H1 (cell line): ENCODE data around the gene NCOA6. TPM values are rescaled to one million over a fixed set of nuclear protein-coding genes. Genes with fewer than 3 reads are reported as not detected.

ENCODE experiments used
- CTCF ChIA-PET: fragments of 300-600 bp; sonication (Branson Sonifier 250); formaldehyde crosslinking; loops from one replicate; lab custom pipeline; 2021; ENCODE audit not compliant: partially characterized antibody; lab: Charles Lee
- POLR2A ChIA-PET: fragments of 300-600 bp; sonication (Branson Sonifier 250); formaldehyde crosslinking; loops from one replicate; lab custom pipeline; 2021; ENCODE audit warnings: inconsistent platforms; ENCODE audit not compliant: partially characterized antibody; lab: Charles Lee
- DNase-seq, 2 experiments: peaks; one replicate each; pipeline versions ENCODE4 v3.0.0 to v3.0.0-alpha.2; 2010 to 2022; ENCODE audit warnings: low spot score in 2 of 2, low read depth in 1 of 2, mixed read lengths in 1 of 2
- FAIRE-seq: peaks from 2 replicates; lab custom pipeline; 2011; peaks lifted over from hg19 to GRCh38; lab: Jason Lieb, UNC
- H2AFZ ChIP-seq: 2 replicates; pipeline ENCODE4 v1.8.1; 2012; ENCODE audit warnings: low read length, inconsistent platforms
- H2AK5ac ChIP-seq: 2 replicates; pipeline ENCODE4 v1.6.1; 2013; ENCODE audit warnings: low read depth, low read length
- H2BK120ac ChIP-seq: replicated peaks from 2 replicates; pipeline ENCODE3; 2013; ENCODE audit warnings: low read depth, low read length, inconsistent platforms
- H2BK12ac ChIP-seq: 2 replicates; pipeline ENCODE4 v1.6.1; 2013; ENCODE audit warnings: low read depth, low read length
- H2BK15ac ChIP-seq: 2 replicates; pipeline ENCODE4 v1.6.1; 2013; ENCODE audit warnings: low read length
- H2BK20ac ChIP-seq: 2 replicates; pipeline ENCODE4 v1.6.1; 2013; ENCODE audit warnings: low read length
- H2BK5ac ChIP-seq: 2 replicates; pipeline ENCODE4 v1.6.1; 2013; ENCODE audit warnings: low read depth, low read length
- H3K14ac ChIP-seq: 2 replicates; pipeline ENCODE4 v1.6.1; 2013; ENCODE audit warnings: inconsistent platforms; ENCODE audit not compliant: insufficient read length
- H3K18ac ChIP-seq: 2 replicates; pipeline ENCODE4 v1.6.1; 2013; ENCODE audit warnings: low read length; ENCODE audit errors: extremely low read depth
- H3K23ac ChIP-seq: 2 replicates; pipeline ENCODE4 v1.6.1; 2013; ENCODE audit warnings: inconsistent platforms; ENCODE audit not compliant: insufficient read length
- H3K23me2 ChIP-seq: 2 replicates; pipeline ENCODE4 v1.6.1; 2013; ENCODE audit warnings: low read depth, low read length
- H3K27ac ChIP-seq: 2 replicates; pipeline ENCODE4 v1.6.1; 2011; ENCODE audit warnings: low read depth, low read length, inconsistent platforms
- H3K27me3 ChIP-seq, 4 experiments: replicated peaks in 1 of 4; 1 replicate in 1 of 4; 2 replicates in 3 of 4; pipeline versions ENCODE4 v1.6.1 to v1.8.1; 2011 to 2013; ENCODE audit warnings: low read length in 3 of 4, mild to moderate bottlenecking in 3 of 4, inconsistent platforms in 2 of 4, mixed read lengths in 2 of 4, moderate library complexity in 1 of 4; ENCODE audit not compliant: control insufficient read depth in 3 of 4, insufficient read depth in 3 of 4; ENCODE audit errors: extremely low read depth in 1 of 4
- H3K36me3 ChIP-seq, 4 experiments: 2 replicates each; pipeline versions ENCODE4 v1.6.1 to v1.8.1; 2011 to 2013; ENCODE audit warnings: mild to moderate bottlenecking in 4 of 4, low read length in 3 of 4, moderate library complexity in 2 of 4, control low read depth in 1 of 4, inconsistent platforms in 1 of 4; ENCODE audit not compliant: insufficient read depth in 4 of 4, control insufficient read depth in 2 of 4
- H3K4ac ChIP-seq: replicated peaks from 2 replicates; pipeline ENCODE3; 2013; ENCODE audit warnings: low read length, low read depth, mixed read lengths, inconsistent platforms; ENCODE audit not compliant: insufficient read length
- H3K4me1 ChIP-seq, 4 experiments: replicated peaks in 1 of 4; 1 replicate in 1 of 4; 2 replicates in 3 of 4; pipeline versions ENCODE4 v1.6.1 to v1.8.1; 2011 to 2013; ENCODE audit warnings: low read length in 3 of 4, inconsistent platforms in 2 of 4, mixed read lengths in 1 of 4; ENCODE audit not compliant: insufficient read depth in 4 of 4, control insufficient read depth in 3 of 4
- H3K4me2 ChIP-seq, 2 experiments: 2 replicates each; pipeline versions ENCODE4 v1.6.1 to v1.8.1; 2011 to 2013; ENCODE audit warnings: low read depth in 2 of 2, low read length in 2 of 2, control low read depth in 1 of 2, inconsistent platforms in 1 of 2, mild to moderate bottlenecking in 1 of 2; ENCODE audit not compliant: insufficient read depth in 1 of 2
- H3K4me3 ChIP-seq, 4 experiments: fragments of 200-600, 300-600 bp in 1 of 4; sonication (generic), shearing (Covaris generic), sonication (Bioruptor Twin) in 1 of 4; 2 replicates each; pipeline versions ENCODE4 v1.5.1 to v1.8.1; 2011 to 2016; ENCODE audit warnings: low read length in 4 of 4, low read depth in 3 of 4, control low read depth in 2 of 4, inconsistent platforms in 2 of 4, mild to moderate bottlenecking in 2 of 4, mixed read lengths in 1 of 4, moderate library complexity in 1 of 4; ENCODE audit not compliant: insufficient read depth in 2 of 4; ENCODE audit errors: extremely low read depth in 1 of 4
- H3K56ac ChIP-seq: replicated peaks from 2 replicates; pipeline ENCODE3; 2013; ENCODE audit warnings: low read depth, mild to moderate bottlenecking, mixed read lengths, low read length, inconsistent platforms; ENCODE audit not compliant: insufficient read length
- H3K79me1 ChIP-seq: 2 replicates; pipeline ENCODE4 v1.6.1; 2013; ENCODE audit warnings: low read depth, low read length, control low read depth
- H3K79me2 ChIP-seq, 2 experiments: 2 replicates each; pipeline versions ENCODE4 v1.6.1 to v1.8.1; 2012 to 2013; ENCODE audit warnings: low read length in 2 of 2, mild to moderate bottlenecking in 2 of 2, inconsistent platforms in 1 of 2; ENCODE audit not compliant: insufficient read depth in 2 of 2, control insufficient read depth in 1 of 2
- H3K9ac ChIP-seq, 4 experiments: replicated peaks in 1 of 4; 1 replicate in 1 of 4; 2 replicates in 3 of 4; pipeline versions ENCODE4 v1.6.1 to v1.8.1; 2011 to 2013; ENCODE audit warnings: low read depth in 3 of 4, low read length in 3 of 4, control low read depth in 2 of 4, mild to moderate bottlenecking in 2 of 4, moderate library complexity in 2 of 4, inconsistent platforms in 1 of 4; ENCODE audit errors: extremely low read depth in 1 of 4
- H3K9me3 ChIP-seq, 2 experiments: 2 replicates each; pipeline versions ENCODE4 v1.6.1 to v1.8.1; 2012 to 2013; ENCODE audit warnings: mild to moderate bottlenecking in 2 of 2, moderate library complexity in 2 of 2, control low read depth in 1 of 2, inconsistent platforms in 1 of 2, low read depth in 1 of 2, low read length in 1 of 2, mixed read lengths in 1 of 2; ENCODE audit not compliant: insufficient read depth in 2 of 2
- H4K20me1 ChIP-seq, 2 experiments: replicated peaks in 1 of 2; 2 replicates each; pipeline versions ENCODE3 to v1.8.1; 2011 to 2013; ENCODE audit warnings: inconsistent platforms in 2 of 2, low read length in 2 of 2, mild to moderate bottlenecking in 1 of 2; ENCODE audit not compliant: insufficient read depth in 2 of 2, control insufficient read depth in 1 of 2
- H4K5ac ChIP-seq: 2 replicates; pipeline ENCODE4 v1.6.1; 2013; ENCODE audit warnings: low read length, low read depth, mixed read lengths, inconsistent platforms; ENCODE audit not compliant: insufficient read length
- H4K8ac ChIP-seq: 2 replicates; pipeline ENCODE4 v1.8.0; 2013; ENCODE audit warnings: mild to moderate bottlenecking, moderate library complexity, low read length, inconsistent platforms; ENCODE audit not compliant: insufficient read depth; ENCODE audit errors: extremely low read depth
- H4K91ac ChIP-seq: replicated peaks from 2 replicates; pipeline ENCODE3; 2013; ENCODE audit warnings: low read length, mixed read lengths, inconsistent platforms; ENCODE audit not compliant: insufficient read length
- RNF2 ChIP-seq: fragments of 200-900, 300-1000 bp; sonication (generic); IDR thresholded peaks from 2 replicates; pipeline ENCODE4 v1.7.1; 2016; ENCODE audit warnings: borderline replicate concordance, low read depth, mild to moderate bottlenecking, antibody characterized with exemption, low read length; ENCODE audit not compliant: poor library complexity, severe bottlenecking; ENCODE audit errors: missing control alignments
- WGBS, 2 experiments: shearing (Covaris generic) in 1 of 2; methylation state at CpG; one replicate each; pipeline versions ENCODE4 v1.1.6 to v1.1.7; 2013 to 2015; ENCODE audit warnings: low lambda C conversion rate in 2 of 2, mixed read lengths in 2 of 2, inconsistent platforms in 1 of 2, low coverage in 1 of 2, missing lambda C conversion rate in 1 of 2; ENCODE audit not compliant: insufficient replicate concordance in 2 of 2, insufficient coverage in 1 of 2, insufficient read length in 1 of 2; ENCODE audit errors: extremely low coverage in 1 of 2, missing lambda C conversion rate in 1 of 2; 5-methylcytosine and 5-hydroxymethylcytosine counted together
- polyA plus RNA-seq, 7 experiments: library from polyadenylated mRNA; depleted of rRNA in 3 of 7; stranded (reverse) in 5 of 7; unstranded in 2 of 7; fragments of >200 nt in 5 of 7; fragments of 200-250 nt in 2 of 7; gene quantifications; 1 replicate in 5 of 7; 2 replicates in 1 of 7; 4 replicates in 1 of 7; pipeline versions ENCODE4 v1.2.1 to v1.2.3, GENCODE V29; 2011 to 2013; ENCODE audit warnings: missing spikeins in 2 of 7, mixed read lengths in 2 of 7
- total RNA-seq: library from RNA; stranded (reverse); fragmentation: NEBNext Ultra II Directional; extraction: Animal tissue kit (Norgen Biotek cat#: 25700); gene quantifications from 2 replicates; pipeline ENCODE4 v1.2.1, GENCODE V29; 2021
- TF ChIP-seq, protein P1 (sequence below): IDR thresholded peaks from 2 replicates; pipeline ENCODE4 v1.6.1; 2012; ENCODE audit warnings: inconsistent platforms

Gene NCOA6
- total and polyA plus RNA-seq, 2 of the 8 experiments (the other 6 are each of a cell fraction or from before 2014, with no cell fraction given): 9.0 to 9.5 TPM

DNA sequence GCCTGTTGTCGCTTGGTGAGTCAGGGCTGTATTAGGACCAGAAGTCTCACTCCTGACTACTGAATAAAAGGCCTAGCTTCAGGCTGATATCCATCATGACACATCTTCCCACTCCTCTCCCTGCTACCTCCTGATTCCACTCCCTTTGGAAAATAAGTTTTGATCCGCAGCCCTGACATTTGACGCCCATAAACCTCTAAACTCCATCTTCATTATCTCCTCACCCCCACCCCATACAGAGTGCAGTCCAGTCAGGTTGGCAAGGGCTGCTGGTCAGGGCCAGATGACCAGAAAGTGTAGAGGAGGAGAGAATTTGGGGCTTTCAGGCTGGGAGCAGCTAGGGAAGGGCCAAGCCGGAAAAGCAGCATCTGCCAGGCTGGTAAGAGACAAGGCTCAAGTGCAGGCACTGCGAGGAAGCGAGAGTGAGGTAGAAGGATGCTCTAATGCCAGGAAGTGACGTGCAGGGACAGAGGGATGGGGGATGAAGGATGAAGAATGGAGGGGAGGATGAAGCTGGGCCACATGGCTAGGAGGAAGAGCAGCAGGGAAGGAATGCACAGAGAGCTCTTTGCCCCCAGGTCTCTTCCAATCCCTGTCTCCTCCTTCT lies 46.0 kb upstream of the NCOA6 start:
- Histone ChIP-seq H2BK12ac (no peak overlapping the region; the same call in 1 of the 2 replicates), H3K4ac (no peak overlapping the region), H3K4me3 (peak overlapping the region; percentile 71 to 88 (median 74); a peak in 5 of 8 replicates), H3K79me1 (no peaks in the 10 kb centered on the region; the same call in 1 of the 2 replicates), H2BK20ac (no peak overlapping the region), H3K14ac (no peak overlapping the region), H3K79me2 (peaks cover 0 to 11% of the 10 kb centered on the region in 2 experiments; a peak in 1 of 4 replicates), H2AK5ac (no peak overlapping the region), H3K23ac (no peak overlapping the region), H3K56ac (no peak overlapping the region), H2AFZ (no peak overlapping the region), H3K4me2 (peak overlapping the region; percentile 92 to 95), H2BK5ac (no peak overlapping the region), H4K5ac (no peak overlapping the region), H3K27ac (no peak overlapping the region), H3K18ac (no peak overlapping the region), H2BK120ac (no peak overlapping the region), H2BK15ac (no peak overlapping the region), H3K9me3 (no peaks in the 10 kb centered on the region), H4K91ac (peak overlapping the region; percentile 31), H4K8ac (no peak overlapping the region), H3K23me2 (peaks cover 12% of the 10 kb centered on the region), H3K4me1 (peaks cover 0 to 10% (median 4%) of the 10 kb centered on the region in 4 experiments; a peak in 3 of 7 replicates), H4K20me1 (peaks cover 0 to 2% of the 10 kb centered on the region in 2 experiments), H3K36me3 (peaks cover 0 to 2% (median 0%) of the 10 kb centered on the region in 4 experiments; a peak in 1 of 8 replicates), H3K27me3 (peaks cover 0 to 10% (median 6%) of the 10 kb centered on the region in 4 experiments; a peak in 4 of 7 replicates), H3K9ac (no peak overlapping the region)
- ChIA-PET POLR2A (interaction anchor here (0.7 to 1.6 kb wide), 3 partner anchors 9 to 135 kb away, joined by 3 read pairs; no protein-coding TSS in a partner anchor), CTCF (interaction anchor here (0.9 to 6.6 kb wide), 7 partner anchors 8 to 401 kb away, joined by 3 to 54 read pairs (median 3); no protein-coding TSS in a partner anchor)
- WGBS, 2 experiments: 93% methylated on average over 7 of the region's 7 CpGs; no CpG with 5 or more reads in 1 of the 2 experiments
- DNase-seq (no peak), FAIRE-seq (no peak)
- no peak for TF ChIP-seq RNF2
- TF ChIP-seq, protein P1, sequence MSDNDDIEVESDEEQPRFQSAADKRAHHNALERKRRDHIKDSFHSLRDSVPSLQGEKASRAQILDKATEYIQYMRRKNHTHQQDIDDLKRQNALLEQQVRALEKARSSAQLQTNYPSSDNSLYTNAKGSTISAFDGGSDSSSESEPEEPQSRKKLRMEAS: 0 out of 2 replicates have a peak, but pooled peaks have one; percentile 35
